ENCODE results near the gene KLF15.

DNA sequence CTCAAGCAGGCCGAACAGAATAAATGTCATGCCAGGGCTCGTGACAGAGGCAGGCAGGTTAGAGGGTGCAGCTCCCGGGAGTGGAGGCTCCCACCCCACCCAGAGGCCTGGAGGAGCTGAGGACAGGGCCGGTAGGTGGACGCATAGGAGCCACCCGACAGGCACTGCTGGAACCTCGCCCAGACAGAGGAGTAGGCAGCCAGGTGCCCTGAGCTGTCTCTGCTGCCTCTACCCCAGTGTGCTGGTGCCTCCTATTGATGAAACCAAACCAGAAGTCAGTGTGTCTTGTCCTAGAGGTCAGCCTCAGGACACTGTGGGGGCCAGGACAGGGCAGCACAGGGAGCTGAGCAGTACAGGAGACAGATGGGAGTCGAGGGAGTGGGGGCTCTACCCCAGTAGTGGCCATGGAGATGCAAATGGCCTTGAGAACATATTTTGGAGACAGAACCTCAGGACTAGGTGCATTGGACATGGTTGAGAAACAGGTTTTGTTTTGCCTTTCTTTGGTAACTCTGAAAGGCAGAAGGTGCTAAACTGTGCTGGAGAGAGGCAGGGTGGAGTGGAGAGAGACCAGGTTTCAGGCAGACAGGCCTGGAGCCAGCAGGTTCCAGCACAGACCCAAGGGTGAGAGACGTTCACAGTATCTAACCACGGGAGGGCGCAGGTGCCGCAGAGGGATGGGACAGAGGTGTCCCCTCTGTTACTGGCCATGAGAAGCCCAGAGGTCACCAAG lies 15.4 kb upstream of the KLF15 start:
- TF ChIP-seq, protein P1, sequence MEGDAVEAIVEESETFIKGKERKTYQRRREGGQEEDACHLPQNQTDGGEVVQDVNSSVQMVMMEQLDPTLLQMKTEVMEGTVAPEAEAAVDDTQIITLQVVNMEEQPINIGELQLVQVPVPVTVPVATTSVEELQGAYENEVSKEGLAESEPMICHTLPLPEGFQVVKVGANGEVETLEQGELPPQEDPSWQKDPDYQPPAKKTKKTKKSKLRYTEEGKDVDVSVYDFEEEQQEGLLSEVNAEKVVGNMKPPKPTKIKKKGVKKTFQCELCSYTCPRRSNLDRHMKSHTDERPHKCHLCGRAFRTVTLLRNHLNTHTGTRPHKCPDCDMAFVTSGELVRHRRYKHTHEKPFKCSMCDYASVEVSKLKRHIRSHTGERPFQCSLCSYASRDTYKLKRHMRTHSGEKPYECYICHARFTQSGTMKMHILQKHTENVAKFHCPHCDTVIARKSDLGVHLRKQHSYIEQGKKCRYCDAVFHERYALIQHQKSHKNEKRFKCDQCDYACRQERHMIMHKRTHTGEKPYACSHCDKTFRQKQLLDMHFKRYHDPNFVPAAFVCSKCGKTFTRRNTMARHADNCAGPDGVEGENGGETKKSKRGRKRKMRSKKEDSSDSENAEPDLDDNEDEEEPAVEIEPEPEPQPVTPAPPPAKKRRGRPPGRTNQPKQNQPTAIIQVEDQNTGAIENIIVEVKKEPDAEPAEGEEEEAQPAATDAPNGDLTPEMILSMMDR (IDR thresholded peaks at IDR 0.05 in 2 of 3, conservative IDR thresholded peaks at IDR 0.05 in 1 of 3; ENCODE audit: borderline replicate concordance in 1 of 3, insufficient read depth in 1 of 3, low read depth in 2 of 3, low read length in 2 of 3), result no peak
- no peak for TF ChIP-seq EZH2 (IDR thresholded peaks at IDR 0.05)
- TF ChIP-seq SIN3A (IDR thresholded peaks at IDR 0.05; ENCODE audit: low read depth), result no peak
- no peak for TF ChIP-seq ZNF274 (IDR thresholded peaks at IDR 0.05; ENCODE audit: low read depth, low read length)
- TF ChIP-seq YY1 (IDR thresholded peaks at IDR 0.05; ENCODE audit: extremely low read depth, insufficient replicate concordance, low read depth, low read length), result no peak
- TF ChIP-seq, protein P2, sequence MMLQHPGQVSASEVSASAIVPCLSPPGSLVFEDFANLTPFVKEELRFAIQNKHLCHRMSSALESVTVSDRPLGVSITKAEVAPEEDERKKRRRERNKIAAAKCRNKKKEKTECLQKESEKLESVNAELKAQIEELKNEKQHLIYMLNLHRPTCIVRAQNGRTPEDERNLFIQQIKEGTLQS (IDR thresholded peaks at IDR 0.05), result no peak
- no peak for TF ChIP-seq POLR2A (IDR thresholded peaks at IDR 0.05; ENCODE audit: borderline replicate concordance, extremely low read depth, insufficient read depth, insufficient read length)
- TF ChIP-seq MAX (IDR thresholded peaks at IDR 0.05), result no peak
- TF ChIP-seq SP1 (IDR thresholded peaks at IDR 0.05; ENCODE audit: low read depth), result no peak
- no peak for TF ChIP-seq POLR2AphosphoS5 (IDR thresholded peaks at IDR 0.05; ENCODE audit: low read depth, low read length)
- no peak for TF ChIP-seq REST (IDR thresholded peaks at IDR 0.05; ENCODE audit: low read depth)
- TF ChIP-seq JUND (IDR thresholded peaks at IDR 0.05), result no peak
- TF ChIP-seq EZH2phosphoT487 (IDR thresholded peaks at IDR 0.05; ENCODE audit: borderline replicate concordance), result no peak
- no peak for TF ChIP-seq EGR1 (IDR thresholded peaks at IDR 0.05; ENCODE audit: low read depth)

All from HCT116 (cell line).